Stimulated activated CD4-positive, alpha-beta T cell treated with anti-CD3 and anti-CD28 coated beads, Interleukin-15, amount 100 ng/mL, for 1 hour (primary cell): ENCODE data around the gene NHSL1.

Experiments
- DNase-seq, 2 donors: peaks; one replicate each; pipeline ENCODE4 v3.0.0-alpha.2; 2020; ENCODE audit warnings: low read depth in 1 of 2, low spot score in 1 of 2

The NHSL1 gene

GRCh38 chr6:138374230-138374629 is 125.1 kb downstream of the NHSL1 start:
- no peak for DNase-seq

GRCh38 chr6:138372711-138373463 is 126.4 kb downstream of the NHSL1 start:
- DNase-seq = no peak
